GM11168 (cell line): ENCODE data around the gene TCP1.
"Not testable (repeated sequence)": the region's sequence is repeated elsewhere in the genome, so short reads cannot be mapped to it uniquely, and the experiment has no call there.

ENCODE experiments used
- in situ Hi-C: fragments of 300-500 bp; cut with MboI; formaldehyde crosslinking; loops from one replicate; pipeline ENCODE4 v1.12.0; 2022; ENCODE audit warnings: low sequenced_read_pairs; ENCODE audit not compliant: unreplicated experiment

TCP1 gene

GRCh38 chr6:159817951-159818739 is 28.7 kb upstream of the TCP1 start:
- in situ Hi-C loops: no loop called here

DNA sequence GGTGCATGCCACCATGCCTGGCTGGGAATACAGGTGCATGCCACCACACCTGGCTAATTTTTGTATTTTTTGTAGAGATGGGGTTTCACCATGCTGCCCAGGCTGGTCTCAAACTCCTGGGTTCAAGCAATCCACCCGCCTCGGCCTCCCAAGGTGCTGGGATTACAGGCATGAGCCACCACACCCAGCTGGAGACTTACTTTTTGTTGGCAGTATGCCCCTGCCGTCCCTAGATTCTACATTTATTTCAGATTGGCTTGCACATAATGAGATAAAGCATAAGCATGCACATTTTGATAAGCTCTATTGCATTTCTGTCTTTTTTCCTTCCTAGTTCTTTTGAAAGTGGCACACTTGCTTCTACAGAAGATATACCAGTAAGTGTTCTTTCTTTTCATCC is 27.4 kb upstream of the TCP1 start:
- in situ Hi-C loops: not testable (repeated sequence)

GRCh38 chr6:159815410-159815809 is 26.0 kb upstream of the TCP1 start:
- in situ Hi-C loops: no loop called here

- in situ Hi-C loops: no loop called here
Observed at GRCh38 chr6:159813781-159814180, 24.4 kb upstream of the TCP1 start.

- in situ Hi-C loops: no loop called here
Observed at GRCh38 chr6:159809149-159809548, 19.7 kb upstream of the TCP1 start.

DNA sequence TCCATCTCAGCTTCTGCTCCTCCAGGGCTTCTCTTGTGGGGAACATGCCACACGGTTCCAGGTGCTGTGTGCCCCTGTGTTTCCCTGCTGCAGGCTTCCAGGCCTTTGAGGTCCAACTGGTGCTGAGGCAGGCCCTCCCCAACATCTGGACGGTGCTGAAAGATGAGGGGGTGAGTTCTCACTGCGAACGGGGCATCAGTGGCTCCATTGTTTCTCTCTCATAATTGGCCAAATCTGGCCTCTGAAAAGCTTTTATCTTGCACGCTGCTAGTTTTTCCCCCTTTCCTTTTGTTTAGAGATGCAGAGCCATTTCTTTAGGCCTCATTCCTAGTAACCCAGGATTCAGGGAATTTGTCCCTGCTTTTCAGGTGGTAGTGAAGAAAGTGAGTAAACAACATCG is 19.2 kb upstream of the TCP1 start:
- in situ Hi-C loops: no loop called here

DNA sequence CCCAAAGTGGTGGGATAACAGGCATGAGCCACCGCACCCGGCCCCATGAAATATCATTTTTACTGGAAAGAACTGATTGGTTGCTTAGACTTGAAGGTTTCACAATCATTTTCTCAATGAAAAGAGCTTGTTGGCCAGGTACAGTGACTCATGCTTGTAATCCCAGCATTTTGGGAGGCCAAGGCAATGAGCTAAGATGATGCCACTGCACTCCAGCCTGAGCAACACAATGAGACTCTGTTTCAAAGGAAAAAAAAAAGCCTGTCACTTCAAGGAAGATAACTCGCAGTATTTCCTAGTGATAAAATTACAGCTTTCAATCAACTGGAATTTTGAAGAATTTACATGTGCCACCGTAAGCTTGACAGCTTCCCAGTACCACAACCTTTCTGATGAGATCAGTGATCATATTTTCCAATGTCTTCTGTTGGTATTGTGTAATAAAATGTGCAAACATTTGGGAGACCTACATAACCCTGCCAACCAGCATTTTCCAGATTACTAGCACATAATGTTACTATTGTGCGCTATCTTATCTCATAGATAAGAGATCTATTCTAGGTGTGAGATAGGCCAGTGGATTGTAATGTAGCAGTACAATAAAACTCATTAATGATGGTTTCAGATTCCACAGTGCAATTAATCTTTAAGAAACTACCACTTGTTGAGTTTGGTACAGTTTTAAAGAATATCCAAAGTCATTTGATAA is 17.9 kb upstream of the TCP1 start:
- in situ Hi-C loops: no loop called here

GRCh38 chr6:159806021-159806458 is 16.6 kb upstream of the TCP1 start:
- in situ Hi-C loops: no loop called here

DNA sequence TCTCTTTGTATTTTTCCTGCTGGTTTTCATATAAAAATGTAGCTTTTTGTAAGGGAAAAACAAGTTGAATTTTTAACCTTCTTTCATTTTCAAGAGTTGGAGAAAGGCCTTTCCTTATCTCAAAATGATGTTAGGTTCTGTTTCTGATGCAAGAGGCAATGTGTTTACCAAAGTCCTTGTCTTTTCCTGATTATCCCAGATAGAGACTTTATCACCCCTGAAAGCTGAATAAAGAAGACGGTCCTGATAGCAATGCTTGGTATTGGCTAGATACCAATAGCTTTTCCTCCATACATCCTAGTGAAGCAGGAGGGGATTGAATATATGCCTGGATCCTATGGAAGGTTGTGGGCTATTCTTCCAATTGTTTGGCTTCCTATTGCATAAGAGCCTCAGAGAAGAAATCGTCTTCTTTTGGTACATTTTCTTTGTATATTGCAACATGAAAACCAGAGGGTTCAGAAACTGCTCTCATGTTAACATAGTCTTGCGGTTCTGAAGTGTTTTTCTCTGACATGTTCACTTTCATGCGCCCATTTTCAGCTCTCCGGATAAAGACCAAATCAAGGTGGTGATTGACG is 16.1 kb upstream of the TCP1 start:
- in situ Hi-C loops: no loop called here

DNA sequence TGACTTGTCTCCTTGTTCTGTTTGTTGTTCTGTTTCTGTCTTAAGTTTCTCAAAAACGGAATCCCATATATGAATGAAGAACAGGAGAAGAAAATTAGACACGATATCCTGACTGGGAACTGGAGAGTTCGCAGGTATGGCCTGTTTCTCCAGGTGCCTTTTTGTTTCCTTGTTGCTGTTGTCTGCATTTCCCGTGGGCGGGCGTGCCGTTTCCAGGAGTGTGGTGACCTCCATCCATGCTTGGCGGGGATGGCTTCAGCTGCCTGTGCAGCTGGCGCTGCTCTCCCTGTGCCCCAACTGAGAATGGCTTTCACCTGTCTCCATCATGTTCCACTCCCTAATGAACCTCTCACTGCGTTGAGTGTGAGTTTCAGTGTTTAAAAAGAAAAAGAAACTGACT is 15.1 kb upstream of the TCP1 start:
- in situ Hi-C loops: no loop called here

DNA sequence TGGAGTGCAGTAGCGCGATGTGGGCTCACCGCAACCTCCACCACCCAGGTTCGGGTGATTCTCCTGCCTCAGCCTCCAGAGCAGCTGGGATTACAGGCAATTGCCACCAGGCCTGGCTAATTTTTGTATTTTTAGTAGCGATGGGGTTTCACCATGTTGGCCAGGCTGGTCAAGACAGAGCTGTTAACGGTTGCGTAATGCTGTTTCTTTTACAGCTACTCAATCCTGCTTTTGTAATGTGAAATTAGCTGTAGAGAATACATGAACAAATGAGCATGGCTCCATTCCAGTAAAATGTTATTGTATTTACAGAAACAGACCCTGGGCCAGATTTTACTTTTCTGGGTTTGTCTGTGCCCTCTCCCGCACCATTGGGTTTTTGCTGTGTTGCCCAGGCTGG is 12.5 kb upstream of the TCP1 start:
- in situ Hi-C loops: no loop called here

GRCh38 chr6:159800141-159800865 is 10.9 kb upstream of the TCP1 start, which contains the start of gene PNLDC1:
PNLDC1 (plus strand) TSS chr6:159800276; CDS start chr6:159800308, 32 bp downstream.
- in situ Hi-C loops: no loop called here

- in situ Hi-C loops: no loop called here
Observed at GRCh38 chr6:159797554-159797953, 8.2 kb upstream of the TCP1 start.

DNA sequence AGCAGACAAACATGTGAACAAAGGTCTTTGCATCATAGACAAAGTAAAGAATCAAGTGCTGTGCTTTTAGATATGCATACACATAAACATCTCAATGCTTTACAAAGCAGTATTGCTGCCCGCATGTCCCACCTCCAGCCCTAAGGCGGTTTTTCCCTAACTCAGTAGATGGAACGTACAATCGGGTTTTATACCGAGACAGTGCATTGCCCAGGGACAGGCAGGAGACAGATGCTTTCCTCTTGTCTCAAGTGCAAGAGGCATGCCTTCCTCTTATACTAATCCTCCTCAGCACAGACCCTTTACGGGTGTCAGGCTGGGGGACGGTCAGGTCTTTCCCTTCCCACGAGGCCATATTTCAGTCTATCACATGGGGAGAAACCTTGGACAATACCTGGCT is 5.6 kb upstream of the TCP1 start:
- in situ Hi-C loops: not testable (repeated sequence)

DNA sequence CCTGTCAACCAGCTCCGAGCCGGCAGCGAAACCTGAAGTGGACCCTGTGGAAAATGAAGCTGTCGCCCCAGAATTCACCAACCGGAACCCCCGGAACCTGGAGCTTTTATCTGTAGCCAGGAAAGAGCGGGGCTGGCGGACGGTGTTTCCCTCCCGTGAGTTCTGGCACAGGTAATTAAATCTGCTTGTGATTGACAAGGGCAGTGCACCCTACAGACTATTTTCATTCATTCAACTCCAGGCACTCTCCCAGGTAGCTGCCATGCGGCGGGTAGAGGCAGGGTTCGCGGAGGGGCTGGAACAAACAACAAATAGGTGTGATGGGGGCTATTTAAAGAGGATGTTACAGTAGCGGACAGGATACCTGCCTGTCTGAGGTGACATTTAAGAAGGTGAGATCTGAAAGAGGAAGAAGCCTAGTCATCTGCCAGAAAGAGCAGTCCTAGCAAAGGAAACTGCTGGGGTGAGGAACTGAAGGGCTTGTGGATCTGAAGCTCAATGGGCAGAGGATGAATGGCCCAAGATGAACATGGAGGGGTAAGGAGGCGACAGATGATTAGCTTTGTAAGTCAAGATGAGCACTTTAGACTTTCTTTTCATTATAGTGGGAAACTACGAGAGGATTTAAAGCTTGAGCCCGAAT is 1.7 kb upstream of the TCP1 start:
- in situ Hi-C loops: no loop called here

- in situ Hi-C loops: no loop called here
Observed at GRCh38 chr6:159790149-159790955, 950 bp upstream of the TCP1 start, which contains the start of gene MRPL18. MRPL18 (plus strand) TSS chr6:159790467; CDS start chr6:159790588, 121 bp downstream.

DNA sequence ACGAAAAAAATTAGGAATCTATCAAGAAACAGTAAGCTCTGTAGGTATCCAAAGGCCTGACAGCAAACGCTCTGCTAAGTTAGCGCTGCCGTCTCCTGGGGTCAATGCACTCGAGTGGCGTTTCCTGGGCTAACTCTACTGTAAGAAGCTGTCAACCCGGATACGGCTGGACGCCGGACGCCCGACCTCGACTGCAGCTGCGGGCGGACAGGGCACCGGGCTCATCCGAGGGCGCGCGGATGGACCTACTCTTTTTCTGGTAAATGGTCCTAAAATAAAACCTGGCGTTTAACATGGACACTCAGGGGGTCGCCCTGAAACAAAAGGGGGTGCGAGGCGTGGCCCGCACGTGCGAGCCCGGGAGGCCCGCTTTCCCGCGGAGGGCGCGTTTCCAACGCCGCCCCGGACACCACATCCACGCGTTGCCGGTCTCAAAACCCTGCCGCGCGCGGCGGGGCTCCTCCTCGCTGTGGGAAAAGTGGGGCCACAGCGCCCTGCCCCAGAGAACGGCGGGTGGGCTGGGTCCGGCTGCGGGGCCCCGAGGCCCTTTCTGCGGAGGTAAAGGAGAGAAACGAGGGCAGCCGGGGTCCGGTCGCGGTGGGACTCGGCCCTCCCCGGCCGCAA is 537 bp downstream of the TCP1 start:
- in situ Hi-C loops: no loop called here

GRCh38 chr6:159788276-159788675 is 1.1 kb downstream of the TCP1 start:
- in situ Hi-C loops: no loop called here
